OCI-LY1 (cell line): Measurements from ENCODE around the gene ATP7B.

ENCODE experiments used
- CTCF ChIP-seq: fragments of 200-600 bp; sonication (generic), shearing (Covaris generic); IDR thresholded peaks from 2 replicates; pipeline ENCODE4 v1.5.1; 2017; ENCODE audit warnings: mild to moderate bottlenecking, antibody characterized with exemption, low read length, moderate library complexity, mixed read lengths
- EZH2 ChIP-seq: fragments of 200-600 bp; sonication (generic), shearing (Covaris generic); IDR thresholded peaks from 2 replicates; pipeline ENCODE4 v1.8.0; 2017; ENCODE audit warnings: borderline replicate concordance, mixed run types, mild to moderate bottlenecking, antibody characterized with exemption, low read length, moderate library complexity, mixed read lengths

GRCh38 chr13:51921790-51922740 lies 89.2 kb downstream of the ATP7B start:
- TF ChIP-seq EZH2 (no peak), CTCF (no peak)
